HG02981 (cell line): Measurements from ENCODE around the gene KCTD4.

Experiments used
- ATAC-seq: cut with Tn5 transposase; IDR thresholded peaks from one replicate; pipeline ENCODE4 v1.9.1; 2021; ENCODE audit warnings: mild to moderate bottlenecking, moderate library complexity; ENCODE audit not compliant: unreplicated experiment

The KCTD4 gene

DNA sequence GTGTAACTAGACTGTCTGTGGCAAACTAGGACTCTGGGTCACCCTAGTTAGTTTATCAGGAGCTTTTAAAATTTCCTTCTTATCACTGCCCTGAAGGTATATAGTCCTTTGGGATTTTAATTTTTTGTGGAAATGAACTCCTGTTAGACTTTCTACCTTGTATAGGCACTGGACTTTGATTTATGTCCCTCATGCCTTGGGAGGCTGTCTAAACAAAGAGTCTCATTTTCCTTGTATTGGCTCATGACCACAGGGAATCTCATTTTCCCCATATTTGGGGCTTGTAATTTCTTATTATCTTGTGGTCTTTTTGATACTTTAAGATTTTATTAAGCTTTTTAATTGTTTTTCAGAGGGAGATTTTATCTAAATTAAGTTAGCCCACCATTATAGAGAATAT is 21.4 kb downstream of the KCTD4 start:
- no peak for ATAC-seq

DNA sequence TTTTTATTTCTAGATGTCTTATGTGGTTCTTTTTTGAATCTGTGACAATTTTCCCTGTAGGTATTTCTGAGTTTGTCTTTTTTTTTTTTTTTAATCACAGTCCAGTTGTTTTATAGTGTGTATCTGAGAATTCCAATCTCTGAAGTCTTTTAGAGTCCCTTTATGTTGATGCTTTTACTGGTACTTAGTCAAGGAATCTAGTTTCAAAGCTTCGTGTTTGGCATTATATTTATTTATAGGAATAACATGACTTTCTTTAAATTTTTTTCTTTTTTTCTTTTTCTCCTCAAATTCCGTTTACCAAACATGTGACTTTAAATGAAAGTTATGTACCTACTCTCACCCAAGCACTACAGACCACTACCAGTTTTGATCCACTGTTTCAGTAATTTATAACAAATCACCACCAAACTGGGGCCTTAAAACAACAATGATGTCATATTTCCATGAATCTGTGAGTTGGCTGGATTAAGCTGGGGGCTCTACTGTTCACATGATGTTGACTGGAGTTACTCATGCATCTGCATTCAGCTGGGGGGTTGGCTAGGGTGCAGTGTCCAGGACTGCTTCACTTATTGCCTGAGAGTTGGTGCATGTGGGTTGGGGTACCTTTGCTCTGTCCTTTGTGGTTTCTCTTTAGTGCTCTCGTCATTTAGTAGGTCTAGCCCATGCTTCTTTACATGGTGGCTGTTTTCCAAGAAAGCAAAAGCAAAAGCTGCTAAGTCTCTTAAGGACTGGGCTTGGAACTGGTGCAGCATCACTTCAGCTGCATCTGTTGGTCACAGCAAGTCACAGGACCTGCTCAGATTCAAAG is 22.3 kb downstream of the KCTD4 start:
- ATAC-seq = no peak

DNA sequence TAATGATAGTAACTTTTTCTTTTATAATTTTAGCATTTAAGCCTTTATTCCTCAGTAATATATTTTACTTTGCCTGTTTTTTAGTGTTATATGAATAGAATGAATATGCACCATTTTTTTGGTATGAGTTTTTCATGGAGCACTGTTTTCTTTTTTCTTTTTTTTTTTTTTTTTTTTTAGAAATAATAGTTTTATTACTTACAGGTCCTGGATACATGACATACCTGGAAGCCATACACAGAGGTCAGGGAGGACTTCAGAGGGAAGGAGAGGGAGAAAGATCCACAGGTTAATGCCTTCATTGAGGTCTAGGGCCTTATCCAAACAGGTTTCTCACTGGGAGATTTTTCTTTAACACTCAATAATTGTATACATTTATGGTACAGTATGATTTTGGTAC is 26.4 kb downstream of the KCTD4 start:
- ATAC-seq = no peak

DNA sequence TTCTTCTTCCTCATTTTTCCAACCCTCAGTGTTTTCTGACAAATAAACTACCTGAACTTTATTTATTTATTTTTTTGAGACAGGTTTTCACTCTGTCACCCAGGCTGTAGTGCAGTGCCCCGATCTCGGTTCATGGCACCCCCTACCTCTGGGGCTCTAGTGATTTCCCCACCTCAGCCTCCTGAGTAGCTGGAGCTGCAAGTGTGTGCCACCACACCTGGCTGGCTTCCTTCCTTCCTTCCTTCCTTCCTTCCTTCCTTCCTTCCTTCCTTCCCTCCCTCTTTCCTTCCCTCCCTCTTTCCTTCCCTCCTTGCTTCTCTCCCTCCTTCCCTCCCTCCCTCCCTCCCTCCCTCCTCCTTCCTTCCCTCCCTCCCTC is 32.3 kb downstream of the KCTD4 start:
- ATAC-seq = no peak

DNA sequence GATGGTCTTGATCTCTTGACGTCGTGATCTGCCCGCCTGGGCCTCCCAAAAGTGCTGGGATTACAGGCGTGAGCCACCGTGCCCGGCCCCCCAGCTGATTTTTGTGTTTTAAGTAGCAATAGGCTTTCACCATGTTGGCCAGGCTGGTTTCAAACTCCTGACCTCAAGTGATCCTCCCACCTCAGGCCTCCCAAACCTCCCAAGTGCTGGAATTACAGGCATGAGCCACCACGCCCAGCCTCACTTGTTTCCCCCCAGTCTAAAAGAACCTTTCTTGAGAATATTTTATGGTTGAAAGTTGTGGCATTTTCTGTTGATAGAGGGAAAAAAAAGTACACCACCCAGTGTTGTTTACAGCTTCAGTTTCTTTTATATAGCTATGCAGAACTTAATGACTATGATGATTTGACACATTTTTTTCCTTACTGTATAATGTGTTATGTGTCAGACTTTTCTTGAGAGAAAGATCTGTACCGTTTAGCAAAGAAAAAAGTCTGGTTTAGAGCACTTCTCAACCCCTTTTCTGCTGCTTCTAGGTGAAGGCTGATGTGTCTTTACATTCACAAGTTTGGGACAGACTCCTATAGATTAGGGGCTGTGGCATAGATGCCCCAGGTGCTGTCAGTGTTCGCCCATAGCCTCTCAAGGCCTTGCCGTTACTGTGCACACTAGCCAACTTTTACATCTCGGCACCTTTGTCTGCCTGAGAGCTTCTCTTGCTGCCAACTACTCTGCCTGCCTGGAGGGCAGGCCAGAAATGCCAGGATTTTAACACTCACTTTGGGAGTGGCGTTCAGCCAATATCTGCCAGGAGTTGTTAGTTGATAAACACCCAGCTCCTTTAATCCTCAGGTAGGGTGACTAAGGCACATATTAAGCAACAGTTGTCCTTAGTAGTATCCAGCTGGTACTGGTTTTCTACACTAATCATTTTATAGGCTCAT is 33.0 kb downstream of the KCTD4 start:
- ATAC-seq = no peak

DNA sequence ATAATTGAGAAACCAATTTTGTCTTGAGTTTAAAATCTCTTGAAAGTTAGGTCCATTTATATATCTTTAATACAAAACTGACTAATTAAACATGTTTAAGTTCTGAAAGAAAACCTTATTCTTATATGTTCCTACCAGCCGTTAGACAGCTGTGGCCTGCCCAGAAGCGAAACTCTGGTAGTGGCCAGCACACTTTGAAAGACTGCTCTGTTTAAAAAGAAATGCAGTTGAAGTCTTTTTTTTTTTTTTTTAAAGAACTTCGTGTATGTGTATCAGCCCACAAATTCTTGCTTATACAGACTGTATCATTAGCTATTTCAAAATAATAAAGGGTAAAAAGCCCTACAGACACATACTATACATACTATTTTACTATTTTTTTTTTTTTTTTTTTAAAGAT is 34.0 kb downstream of the KCTD4 start:
- ATAC-seq = no peak

DNA sequence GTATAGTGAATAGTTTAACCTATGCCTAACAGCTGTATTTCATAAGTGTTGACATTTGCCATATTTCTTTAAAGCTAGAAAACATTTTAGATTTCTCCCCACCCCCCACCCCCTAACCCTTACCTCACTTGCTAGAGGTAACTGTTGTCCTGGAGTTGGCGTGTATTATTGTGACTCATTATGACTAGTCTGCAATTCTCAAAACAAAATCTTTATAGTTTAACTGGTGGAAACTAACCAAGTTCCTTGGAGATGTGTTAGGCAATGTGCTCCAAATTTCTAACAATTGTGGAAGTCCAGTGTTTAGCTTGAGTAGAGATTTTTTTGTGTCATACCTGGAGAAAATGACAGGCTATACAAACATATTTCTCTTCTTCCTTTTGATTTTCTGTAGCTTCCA is 38.0 kb downstream of the KCTD4 start:
- no peak for ATAC-seq

DNA sequence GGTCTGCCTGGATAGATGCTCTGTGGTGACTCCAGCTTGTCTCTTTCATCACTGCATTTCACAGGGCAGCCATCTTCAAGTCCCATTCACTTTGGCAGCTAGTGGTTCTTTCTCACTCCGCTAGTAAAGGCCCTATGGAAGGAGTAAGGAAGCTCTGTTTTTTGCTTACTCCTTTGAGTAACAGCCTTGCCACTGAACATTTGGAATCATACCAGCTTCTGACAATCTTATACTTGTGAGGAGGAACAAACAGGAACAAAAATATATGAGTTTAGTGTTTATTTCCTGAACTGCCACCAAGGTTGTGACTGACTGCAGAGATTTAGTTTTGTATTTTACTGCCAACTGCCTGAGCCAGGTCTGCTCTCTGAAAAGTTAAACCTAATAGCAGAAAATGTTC is 38.7 kb downstream of the KCTD4 start:
- no peak for ATAC-seq

DNA sequence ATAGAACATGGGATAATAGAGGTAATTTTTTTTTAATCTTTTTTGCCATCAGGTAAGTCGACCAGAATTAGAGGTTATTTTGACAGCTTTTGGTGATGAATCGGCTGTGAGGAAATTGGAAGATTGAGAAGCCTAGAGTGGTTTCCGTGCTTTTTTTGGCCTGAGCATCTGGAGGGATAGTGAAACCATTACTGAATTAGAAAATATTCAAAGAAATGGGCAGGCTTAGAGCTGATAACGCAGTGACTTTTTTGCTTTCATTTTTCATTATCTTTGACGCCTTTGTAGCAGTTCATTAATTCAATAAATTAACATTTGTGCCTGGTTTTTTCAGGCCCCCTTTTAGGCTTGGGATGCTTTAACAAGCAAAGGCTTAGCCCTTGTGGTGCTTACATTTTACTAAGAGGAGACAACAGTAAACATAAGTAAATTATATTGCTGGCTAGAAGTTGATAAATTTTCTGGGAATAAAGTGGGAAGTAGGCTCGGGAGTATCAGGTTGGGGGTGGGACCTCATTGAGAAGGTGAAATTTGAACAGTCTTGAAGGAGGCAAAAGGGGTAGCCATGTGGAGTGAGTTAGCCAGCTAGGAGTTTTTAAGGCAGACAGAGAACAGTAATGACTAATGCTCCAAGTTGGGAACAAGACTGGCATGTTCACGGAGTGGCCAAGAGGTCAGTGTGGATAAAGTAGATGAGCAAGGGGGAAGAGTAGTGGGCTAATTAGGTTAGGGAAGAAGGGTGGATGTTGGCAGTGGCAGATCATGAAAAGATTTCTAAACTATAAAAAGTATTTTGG is 44.1 kb downstream of the KCTD4 start:
- no peak for ATAC-seq

DNA sequence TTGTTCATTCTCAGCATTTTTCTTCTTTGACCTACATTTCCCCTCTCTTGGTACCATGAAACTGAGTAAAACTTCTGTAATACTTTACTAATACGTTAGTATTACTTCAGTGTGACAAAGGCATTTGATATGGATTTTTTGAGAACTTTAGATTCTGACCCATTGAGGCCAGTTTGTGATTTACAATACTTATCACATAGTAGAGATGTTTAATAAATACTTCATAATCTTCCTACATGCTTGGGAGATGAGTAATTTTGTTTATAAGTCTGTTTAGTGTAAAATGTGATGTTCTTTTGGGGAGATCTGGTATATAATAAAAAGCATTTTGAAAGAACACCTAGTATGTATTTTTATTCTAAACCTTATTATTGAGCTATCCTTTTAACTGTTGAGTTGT is 50.9 kb downstream of the KCTD4 start:
- no peak for ATAC-seq

DNA sequence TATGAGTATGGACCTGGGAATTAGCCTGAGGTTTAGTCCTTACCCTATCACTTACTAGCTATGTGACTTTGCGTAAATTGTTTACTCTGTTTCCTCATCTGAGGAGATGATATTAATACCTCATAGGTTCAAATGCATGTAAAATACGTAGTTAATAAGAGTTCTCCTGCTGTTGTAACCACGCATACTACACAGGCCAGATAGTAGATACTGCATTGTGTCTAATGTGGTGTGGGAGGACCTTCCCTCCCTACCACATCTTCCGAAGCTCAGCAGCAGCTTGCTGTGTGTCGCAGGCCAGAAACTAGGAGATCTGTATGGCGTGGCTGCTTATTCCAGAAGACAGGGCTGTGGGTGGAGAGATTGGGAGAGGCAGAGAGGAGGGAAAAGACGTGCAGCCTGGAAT is 57.5 kb downstream of the KCTD4 start:
- ATAC-seq = no peak
